ENCODE results near the gene RELCH.

GRCh38 chr18:62326646-62327348 lies 139.7 kb downstream of the RELCH start:
- no peak for TF ChIP-seq CEBPB (IDR thresholded peaks at IDR 0.05; ENCODE audit: borderline replicate concordance in 1 of 2, low read depth in 2 of 2, low read length in 2 of 2)
- TF ChIP-seq EZH2 (IDR thresholded peaks at IDR 0.05; ENCODE audit: borderline replicate concordance, control insufficient read depth, low read depth, low read length), result no peak
